Activated naive CD4-positive, alpha-beta T cell treated with anti-CD3 and anti-CD28 coated beads, Interleukin-2, amount 50 U/mL, for 72 hours (primary cell): ENCODE data around the gene GARRE1. TPM values are rescaled to one million over a fixed set of nuclear protein-coding genes. Genes with fewer than 3 reads are reported as not detected.
"Not testable (repeated sequence)": the region's sequence is repeated elsewhere in the genome, so short reads cannot be mapped to it uniquely, and the experiment has no call there.

ENCODE experiments used
- ATAC-seq, 2 donors: fragments of 150-1000 bp; cut with Tn5 transposase; 2 replicates each; pipeline ENCODE4 v1.10.0; 2021; ENCODE audit warnings: mild to moderate bottlenecking in 2 of 2, moderate library complexity in 2 of 2
- DNase-seq, 2 donors: peaks; one replicate each; pipeline ENCODE4 v3.0.0; 2021 to 2022; ENCODE audit warnings: low spot score in 2 of 2
- H3K27ac Mint-ChIP-seq, 2 donors: one replicate each; pipeline ENCODE4 v1.8.0; 2022; ENCODE audit warnings: mild to moderate bottlenecking in 2 of 2, mixed read lengths in 2 of 2
- H3K36me3 Mint-ChIP-seq, 2 donors: one replicate each; pipeline ENCODE4 v1.8.0; 2022; ENCODE audit warnings: mixed read lengths in 2 of 2
- H3K9me3 Mint-ChIP-seq, 2 donors: one replicate each; pipeline ENCODE4 v1.8.0; 2022; ENCODE audit warnings: mixed read lengths in 2 of 2
- total RNA-seq, 2 donors: library from RNA; stranded (reverse); gene quantifications; one replicate each; pipeline ENCODE4 v1.2.3, GENCODE V29; 2022

The GARRE1 gene
- total RNA-seq, 2 donors from 2014 or later = 11.7 to 15.0 TPM

DNA sequence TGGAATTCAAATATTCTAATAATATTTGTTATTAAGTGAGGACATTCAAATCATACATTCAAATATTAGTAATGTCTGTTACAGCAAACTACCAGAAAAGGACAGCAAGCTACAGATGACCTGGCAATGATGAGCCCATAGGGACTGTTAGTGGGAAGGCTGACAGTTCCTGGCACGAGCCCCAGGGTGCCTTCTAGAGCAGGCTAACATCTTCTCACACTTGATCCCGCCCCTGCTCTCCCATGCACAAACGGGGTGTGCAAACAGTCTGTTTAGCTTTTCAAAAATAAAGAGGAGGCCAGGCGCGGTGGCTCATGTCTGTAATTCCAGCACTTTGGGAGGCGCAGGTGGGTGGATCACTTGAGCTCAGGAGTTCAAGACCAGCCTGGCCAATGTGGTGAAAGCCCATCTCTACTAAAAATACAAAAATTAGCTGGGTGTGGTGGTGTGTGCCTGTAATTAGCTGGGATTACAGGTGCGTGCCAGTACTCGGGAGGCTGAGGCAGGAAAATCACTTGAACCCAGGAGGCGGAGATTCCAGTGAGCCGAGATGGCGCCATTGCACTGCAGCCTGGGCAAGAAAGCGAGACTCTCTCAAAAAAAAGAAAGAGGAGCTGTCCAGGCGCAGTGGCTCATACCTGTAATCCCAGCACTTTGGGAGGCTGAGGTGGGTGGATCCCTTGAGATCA, 9.6 kb upstream of the GARRE1 start:
- H3K36me3 Mint-ChIP-seq = no peaks in the 10 kb centered on the region
- no peak overlapping the region for H3K27ac Mint-ChIP-seq
- ATAC-seq (no peak), DNase-seq (no peak)
- H3K9me3 Mint-ChIP-seq = no peaks in the 10 kb centered on the region

DNA sequence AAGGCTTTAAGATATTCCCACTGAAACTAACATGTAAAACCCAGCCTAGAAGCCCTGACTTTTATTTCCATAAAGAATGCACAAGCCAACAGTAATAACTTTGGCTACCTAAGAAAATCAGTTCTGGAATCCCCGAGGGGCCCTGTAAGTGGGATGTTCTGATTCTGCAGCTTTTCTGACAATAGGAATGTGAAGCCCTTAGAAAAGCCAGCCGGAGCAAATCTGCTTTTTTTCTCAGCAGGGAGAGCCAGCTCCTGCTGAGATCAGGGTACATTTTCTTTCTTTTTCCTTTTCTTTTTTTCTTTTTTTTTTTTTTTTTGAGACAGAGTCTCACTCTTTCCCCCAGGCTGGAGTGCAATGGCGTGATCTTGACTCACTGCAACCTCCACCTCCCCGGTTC, 8.0 kb upstream of the GARRE1 start:
- Mint-ChIP-seq H3K9me3 (no peaks in the 10 kb centered on the region), H3K27ac (no peak overlapping the region), H3K36me3 (no peaks in the 10 kb centered on the region)
- DNase-seq (no peak), ATAC-seq (no peak)

DNA sequence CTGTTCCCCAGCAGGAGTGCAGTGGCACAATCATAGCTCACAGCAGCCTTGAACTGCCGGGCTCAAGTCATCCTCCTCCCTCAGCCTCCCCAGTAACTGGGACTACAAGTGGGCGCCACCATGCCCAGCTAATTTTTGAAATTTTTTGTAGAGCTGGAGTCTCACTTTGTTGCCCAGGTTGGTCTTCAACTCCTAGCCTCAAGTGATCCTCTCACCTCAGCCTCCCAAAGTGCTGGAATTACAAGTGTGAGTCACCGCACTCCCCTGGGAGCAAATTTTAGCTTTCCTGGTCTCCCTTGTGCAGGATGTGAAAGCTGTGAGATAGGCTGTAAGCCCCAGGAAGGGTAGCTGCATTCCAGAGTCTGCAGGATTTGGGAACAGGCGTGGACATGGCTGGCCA, 5.4 kb upstream of the GARRE1 start:
- ATAC-seq (no peak), DNase-seq (no peak)
- Mint-ChIP-seq H3K9me3 (no peaks in the 10 kb centered on the region), H3K36me3 (no peaks in the 10 kb centered on the region), H3K27ac (no peak overlapping the region)

DNA sequence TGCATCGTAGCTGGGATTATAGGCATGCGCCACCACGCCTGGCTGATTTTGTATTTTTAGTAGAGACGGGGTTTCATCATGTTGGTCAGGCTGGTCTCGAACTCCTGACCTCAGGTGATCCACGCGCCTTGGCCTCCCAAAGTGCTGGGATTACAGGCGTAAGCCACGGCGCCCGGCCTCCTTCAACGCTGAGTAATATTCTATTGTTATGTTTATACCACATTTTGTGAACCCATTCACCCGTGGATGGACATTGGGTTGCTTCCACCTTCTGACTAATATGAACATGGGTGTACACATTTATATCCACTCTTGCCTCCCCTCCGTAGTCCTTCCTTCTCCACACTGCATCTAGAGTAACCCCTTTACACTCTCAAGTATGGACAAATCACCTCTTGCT, 1.2 kb upstream of the GARRE1 start:
- not testable (repeated sequence) for H3K9me3 Mint-ChIP-seq, H3K36me3 Mint-ChIP-seq, H3K27ac Mint-ChIP-seq, DNase-seq, ATAC-seq

DNA sequence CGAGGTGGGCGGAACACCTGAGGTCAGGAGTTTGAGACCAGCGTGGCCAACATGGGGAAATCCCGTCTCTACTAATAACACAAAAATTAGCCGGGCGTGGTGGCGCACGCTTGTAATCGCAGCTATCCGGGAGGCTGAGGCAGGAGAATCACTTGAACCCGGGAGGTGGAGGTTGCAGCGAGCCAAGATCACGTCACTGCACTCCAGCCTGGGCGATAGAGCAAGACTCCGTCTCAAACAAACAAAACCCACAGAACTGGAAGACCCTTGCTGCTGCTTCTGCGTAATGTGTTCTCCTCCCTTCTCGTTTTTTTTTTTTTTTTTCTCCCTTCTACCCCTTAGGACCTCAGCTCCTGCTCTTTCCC, 691 bp upstream of the GARRE1 start:
- not testable (repeated sequence) for H3K36me3 Mint-ChIP-seq, ATAC-seq, DNase-seq, H3K9me3 Mint-ChIP-seq
- peak overlapping the region; percentile 92 to 97 for H3K27ac Mint-ChIP-seq

DNA sequence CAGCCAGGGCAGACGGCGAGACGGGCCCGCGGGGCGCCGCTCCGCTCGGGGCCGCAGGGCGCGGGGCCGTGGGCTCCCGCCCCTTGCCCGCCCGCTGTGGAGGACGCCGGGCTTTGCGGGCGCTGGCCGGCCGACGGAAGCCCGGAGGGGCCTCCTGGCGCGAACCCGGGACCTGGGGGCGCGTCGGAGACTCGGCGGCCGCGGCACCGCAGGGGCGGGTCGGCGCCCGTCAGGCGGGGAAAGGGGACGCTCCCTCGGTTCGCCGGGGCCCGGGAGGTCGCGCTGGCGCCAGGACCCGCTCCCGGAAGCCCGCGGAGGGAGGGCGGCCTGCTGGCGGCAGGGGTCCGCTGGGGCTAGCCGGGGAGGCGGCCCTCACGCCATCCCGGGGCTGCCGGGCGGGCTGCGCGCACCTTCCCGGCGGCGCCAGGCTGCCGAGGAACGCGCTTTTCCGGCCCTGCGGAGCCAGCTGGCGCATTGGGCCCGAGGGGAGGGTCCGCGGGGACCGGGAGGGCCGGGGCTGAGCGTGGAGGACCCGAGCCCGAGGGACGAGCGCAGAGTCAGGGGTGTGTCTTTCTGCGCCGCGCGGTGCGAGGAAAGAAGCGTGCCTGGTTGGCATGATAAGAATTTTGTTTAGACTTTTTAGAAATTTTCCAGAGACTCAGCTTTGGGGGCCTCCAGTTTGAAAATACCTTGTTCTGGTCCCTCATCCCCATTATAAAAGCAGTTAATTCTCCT, 511 bp downstream of the GARRE1 start:
- DNase-seq = peak in 1 of 2 donors; percentile 43
- peak; percentile 58 to 70 for ATAC-seq
- Mint-ChIP-seq H3K27ac (peak overlapping the region; percentile 74 to 92), H3K36me3 (peaks cover 0 to 6% of the 10 kb centered on the region in 2 donors), H3K9me3 (no peaks in the 10 kb centered on the region)

DNA sequence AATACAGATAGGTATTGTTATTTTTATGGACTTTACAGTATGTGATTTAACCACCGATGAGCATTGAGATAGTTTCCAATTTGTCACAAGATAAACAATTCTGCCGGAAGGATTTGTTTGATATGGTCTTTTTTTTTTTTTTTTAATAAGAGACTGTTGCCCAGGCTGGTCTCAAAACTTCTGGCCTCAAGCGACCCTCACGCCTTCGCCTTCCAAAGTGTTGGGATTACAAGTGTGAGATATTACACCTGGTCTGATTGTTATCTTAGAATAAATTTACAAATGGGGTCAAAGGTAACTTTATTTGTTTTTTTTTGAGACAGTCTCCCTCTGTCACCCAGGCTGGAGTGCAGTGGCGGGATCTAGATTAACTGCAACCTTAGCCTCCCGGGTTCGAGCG, 1.2 kb downstream of the GARRE1 start:
- H3K9me3 Mint-ChIP-seq = no peaks in the 10 kb centered on the region
- peak overlapping the region in 1 of 2 donors; percentile 62 for H3K27ac Mint-ChIP-seq
- peaks cover 0 to 6% of the 10 kb centered on the region in 2 donors for H3K36me3 Mint-ChIP-seq
- DNase-seq (no peak), ATAC-seq (no peak)

DNA sequence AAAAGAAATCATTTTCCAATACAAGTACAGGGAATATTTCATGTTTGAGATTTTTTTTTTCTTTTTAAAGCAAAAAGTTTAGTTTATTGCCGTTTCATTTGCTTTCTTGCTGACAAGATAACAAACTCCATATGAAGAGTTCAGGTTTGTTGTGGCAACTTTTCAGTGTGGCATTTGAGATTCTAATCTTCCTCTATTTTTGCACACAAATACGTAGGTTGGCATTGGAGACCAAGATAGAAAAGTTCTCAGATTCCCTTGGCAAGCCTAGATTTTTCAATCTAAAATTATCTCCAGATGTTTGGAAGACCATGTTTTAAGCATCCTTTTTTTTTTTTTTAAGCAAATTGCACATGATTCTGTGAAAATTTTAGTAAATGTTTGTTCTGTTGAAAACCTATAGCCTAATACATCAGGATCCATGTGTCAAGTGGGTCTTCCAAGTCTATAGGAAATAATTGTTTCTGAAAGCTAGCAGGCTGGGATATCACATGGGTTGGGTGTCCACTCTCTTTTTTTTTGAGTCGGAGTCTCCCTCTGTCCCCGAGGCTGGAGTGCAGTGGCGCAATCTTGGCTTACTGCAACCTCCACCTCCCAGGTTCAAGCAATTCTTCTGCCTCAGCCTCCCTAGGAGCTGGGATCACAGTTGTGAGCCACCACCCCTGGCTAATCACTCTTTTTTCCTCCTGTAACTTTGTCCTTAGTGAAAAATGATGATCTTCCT, 2.6 kb downstream of the GARRE1 start:
- Mint-ChIP-seq H3K9me3 (no peaks in the 10 kb centered on the region), H3K36me3 (peaks cover 0 to 6% of the 10 kb centered on the region in 2 donors)
- ATAC-seq = no peak

DNA sequence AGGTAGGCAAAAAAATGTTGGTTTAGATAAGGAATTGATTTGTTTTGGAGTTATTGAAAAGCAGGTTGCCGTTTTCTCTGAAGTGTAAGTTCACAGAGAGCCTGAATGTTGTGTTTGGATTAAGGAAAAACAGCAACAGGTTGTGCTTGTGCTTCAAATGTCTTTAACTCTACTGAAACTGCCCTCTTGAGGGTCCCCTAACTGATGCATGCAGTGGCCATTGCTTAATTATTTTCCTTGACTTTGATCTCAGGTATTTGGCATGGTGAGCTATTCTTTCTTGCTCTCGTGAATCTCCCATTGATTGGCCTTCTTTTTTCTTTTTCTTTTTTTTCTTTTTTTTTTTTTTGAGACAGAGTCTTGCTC, 3.2 kb downstream of the GARRE1 start:
- Mint-ChIP-seq H3K9me3 (no peaks in the 10 kb centered on the region), H3K27ac (no peak overlapping the region), H3K36me3 (peaks cover 0 to 6% of the 10 kb centered on the region in 2 donors)
- no peak for DNase-seq
- ATAC-seq = no peak

More for the DNA sequence above, 2.6 kb downstream of the GARRE1 start:
- H3K27ac Mint-ChIP-seq = no peak overlapping the region
- no peak for DNase-seq

DNA sequence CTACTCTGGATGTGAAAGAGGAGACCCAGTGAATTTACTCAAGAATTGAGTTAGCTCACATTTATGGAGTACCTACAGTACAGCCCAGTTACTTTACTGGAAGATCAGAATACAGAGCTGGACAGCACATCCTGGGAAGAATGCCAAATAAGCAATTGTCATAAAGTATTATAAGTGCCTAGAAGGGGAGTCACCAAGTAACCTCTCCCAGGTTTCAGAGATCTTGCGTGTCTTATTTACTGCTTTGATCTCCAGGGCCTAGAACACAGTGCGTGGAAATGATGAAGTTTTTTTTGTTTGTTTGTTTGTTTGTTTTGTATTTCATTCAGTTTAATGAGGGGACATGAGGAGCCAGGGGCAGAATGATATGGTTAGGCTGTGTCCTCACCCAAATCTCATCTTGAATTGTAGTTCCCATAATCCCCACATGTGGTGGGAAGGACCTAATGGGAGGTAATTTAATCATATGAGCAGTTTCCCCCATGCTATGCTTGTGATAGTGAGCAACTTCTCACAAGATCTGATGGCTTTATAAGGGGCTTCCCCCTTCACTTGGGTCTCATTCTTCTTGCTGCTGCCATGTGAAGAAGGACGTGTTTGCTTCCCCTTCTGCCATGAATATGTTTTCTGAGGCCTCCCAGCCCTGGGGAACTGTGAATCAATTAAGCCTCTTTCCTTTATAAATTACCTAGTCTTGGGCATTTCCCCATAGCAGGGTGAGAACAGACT, 5.2 kb downstream of the GARRE1 start:
- Mint-ChIP-seq H3K9me3 (no peaks in the 10 kb centered on the region), H3K27ac (no peak overlapping the region), H3K36me3 (peaks cover 0 to 6% of the 10 kb centered on the region in 2 donors)
- DNase-seq = no peak
- peak in 1 of 2 donors; percentile 28 for ATAC-seq

DNA sequence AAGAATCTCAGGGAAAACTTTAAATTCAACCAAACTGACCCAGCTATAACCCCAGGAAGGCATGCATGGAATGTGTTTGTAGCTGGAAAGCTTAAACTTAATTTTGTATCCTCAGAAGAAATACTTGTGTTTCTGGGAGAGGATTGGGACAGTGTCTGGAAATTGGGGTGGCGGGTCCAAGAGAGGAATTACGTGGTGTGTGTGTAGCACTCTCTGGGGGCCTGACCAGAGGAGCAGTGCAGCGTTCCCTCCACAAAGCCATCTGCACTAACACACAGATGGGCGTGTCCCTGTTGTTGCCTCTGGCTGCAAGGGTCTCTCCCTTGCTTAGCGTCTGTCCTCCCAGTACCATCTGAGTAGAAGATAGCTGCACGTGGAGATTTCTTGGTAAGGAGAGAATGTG, 6.4 kb downstream of the GARRE1 start:
- ATAC-seq (no peak), DNase-seq (no peak)
- Mint-ChIP-seq H3K36me3 (peaks cover 0 to 6% of the 10 kb centered on the region in 2 donors), H3K27ac (no peak overlapping the region), H3K9me3 (no peaks in the 10 kb centered on the region)

DNA sequence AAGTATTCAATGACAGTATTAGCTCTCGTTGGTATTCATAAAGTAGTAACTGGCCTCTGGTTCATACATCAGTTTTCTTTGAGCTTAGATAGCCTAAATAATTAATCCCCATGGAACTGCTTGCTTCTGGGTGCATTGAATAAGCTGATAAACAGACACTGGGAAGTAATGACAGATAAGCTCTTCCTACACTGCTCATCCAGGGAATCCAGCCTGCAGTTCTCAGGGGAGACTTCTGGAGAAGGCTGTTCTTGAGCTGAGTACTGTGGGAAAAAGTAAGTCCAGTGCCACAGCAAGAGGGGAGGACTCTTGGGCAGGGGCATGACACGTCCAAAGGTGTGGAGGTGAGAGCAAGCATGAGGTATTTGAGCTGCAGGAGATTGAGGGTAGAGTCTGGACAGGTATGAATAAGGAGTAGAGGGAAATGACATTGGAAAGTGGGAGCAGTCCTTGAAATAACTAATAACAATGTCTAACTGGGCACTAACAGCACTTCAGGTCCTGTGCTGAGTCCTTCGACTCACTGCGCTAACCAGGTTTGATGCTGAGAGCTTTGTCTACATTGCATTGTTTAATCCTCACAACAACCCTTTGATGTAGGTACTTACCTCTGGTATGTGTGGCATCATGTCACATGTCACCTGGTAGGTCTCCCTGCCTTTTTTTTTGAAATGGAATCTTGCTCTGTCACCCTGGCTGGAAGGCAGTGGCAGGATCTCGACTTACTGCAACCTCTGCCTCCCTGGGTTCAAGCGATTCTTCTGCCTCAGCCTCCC, 7.2 kb downstream of the GARRE1 start:
- no peak for DNase-seq
- ATAC-seq = no peak
- no peaks in the 10 kb centered on the region for H3K9me3 Mint-ChIP-seq
- no peak overlapping the region for H3K27ac Mint-ChIP-seq
- H3K36me3 Mint-ChIP-seq = peaks cover 0 to 6% of the 10 kb centered on the region in 2 donors

DNA sequence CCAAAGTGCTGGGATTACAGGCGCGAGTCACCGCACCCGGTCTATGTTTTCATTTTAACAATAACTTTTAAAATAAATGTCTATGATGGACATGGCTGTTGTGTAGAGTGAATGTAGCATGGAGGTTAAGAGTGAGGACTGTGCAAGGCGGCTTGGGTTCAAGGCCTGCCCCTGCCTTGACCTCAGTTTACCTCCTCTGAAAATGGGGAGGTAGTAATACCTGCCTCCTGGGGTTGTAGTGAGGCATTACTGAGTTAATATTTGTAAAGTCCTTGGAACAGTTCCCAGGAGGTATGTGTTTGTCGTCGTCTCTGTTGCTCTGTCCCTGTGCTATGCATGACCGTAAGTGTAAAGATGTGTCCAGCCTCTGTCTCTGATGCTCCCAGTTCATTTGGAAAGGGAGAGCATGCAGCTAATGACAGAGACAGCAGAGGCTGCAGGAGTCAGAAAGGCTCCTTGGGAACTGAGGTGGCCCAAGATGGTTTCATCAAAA, 9.4 kb downstream of the GARRE1 start:
- ATAC-seq = no peak
- Mint-ChIP-seq H3K27ac (peak overlapping the region; percentile 4 to 18), H3K36me3 (no peaks in the 10 kb centered on the region), H3K9me3 (no peaks in the 10 kb centered on the region)
- no peak for DNase-seq

DNA sequence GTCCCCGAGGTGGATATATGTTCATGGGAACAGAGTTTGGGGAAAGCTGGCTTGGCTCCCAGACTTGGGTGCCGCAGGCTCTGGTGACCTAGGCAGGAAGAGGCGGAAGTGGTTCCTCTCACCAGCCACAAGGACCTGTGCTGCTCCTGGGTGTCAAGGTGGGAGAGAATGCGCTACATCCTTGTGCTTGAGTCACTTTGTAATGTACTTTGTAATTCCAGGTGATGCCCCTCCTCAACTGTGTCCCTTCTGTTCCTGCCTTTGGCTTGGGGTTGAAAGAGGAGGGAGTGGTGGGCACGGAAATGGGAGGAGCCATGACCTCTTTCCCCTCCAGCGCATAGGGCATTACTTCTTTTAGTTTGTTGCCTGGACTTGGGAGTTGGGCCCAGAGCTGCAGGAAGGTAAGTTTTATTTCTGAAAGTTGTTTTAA, 10.9 kb downstream of the GARRE1 start:
- H3K9me3 Mint-ChIP-seq = no peaks in the 10 kb centered on the region
- DNase-seq = no peak
- ATAC-seq = no peak
- H3K27ac Mint-ChIP-seq = no peak overlapping the region
- peaks cover 0 to 7% of the 10 kb centered on the region in 2 donors for H3K36me3 Mint-ChIP-seq

DNA sequence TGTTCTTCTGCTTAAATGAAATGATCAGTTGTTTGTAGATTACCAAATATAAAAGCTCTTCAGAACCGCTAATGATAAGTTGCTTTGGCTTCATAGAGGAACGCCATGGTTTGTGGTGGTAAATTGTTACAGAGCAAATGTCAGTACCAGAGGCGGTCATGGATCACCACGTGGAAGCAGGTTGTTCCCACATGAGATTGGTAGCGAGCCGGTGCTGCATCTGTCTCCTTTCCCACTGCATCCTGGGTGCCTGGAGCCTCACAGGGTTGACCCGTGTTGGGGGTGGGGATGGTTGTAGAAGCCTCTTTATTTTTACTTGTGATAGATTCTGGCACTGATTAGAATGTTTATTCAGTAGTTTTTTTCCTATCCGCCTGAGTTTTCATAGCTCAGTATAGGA, 14.7 kb downstream of the GARRE1 start:
- ATAC-seq (no peak), DNase-seq (no peak)
- Mint-ChIP-seq H3K27ac (peak overlapping the region; percentile 93 to 98), H3K9me3 (peaks cover 0 to 6% of the 10 kb centered on the region in 2 donors), H3K36me3 (peaks cover 0 to 19% of the 10 kb centered on the region in 2 donors)

DNA sequence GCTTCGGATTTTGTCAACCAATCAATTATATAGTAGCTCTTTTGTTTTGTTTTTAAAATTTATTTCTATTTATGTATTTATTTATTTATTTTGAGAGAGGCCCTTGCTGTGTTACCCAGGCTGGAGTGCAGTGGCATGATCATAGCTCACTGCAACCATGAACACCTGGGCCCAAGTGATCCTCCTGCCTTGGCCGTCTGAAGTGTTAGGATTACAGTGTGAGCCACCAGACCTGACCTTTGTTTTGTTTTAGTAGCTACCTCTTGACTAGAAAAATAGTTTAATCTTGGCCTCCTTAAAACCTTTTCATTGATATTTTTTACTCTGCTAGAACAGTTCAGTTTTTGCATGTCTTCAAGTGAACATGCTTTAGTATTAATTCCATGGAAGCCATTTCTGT, 15.1 kb downstream of the GARRE1 start:
- no peak for DNase-seq
- ATAC-seq = no peak
- H3K9me3 Mint-ChIP-seq = peaks cover 0 to 6% of the 10 kb centered on the region in 2 donors
- H3K27ac Mint-ChIP-seq = peak overlapping the region; percentile 93 to 98
- H3K36me3 Mint-ChIP-seq = peaks cover 0 to 19% of the 10 kb centered on the region in 2 donors
